Loucy (cell line): Measurements from ENCODE around the gene TM2D1.

Experiments
- EZH2phosphoT487 ChIP-seq: fragments of 200-600 bp; IDR thresholded peaks from 2 replicates; pipeline ENCODE4 v1.6.1; 2018; ENCODE audit warnings: antibody characterized with exemption, mild to moderate bottlenecking, moderate library complexity, borderline replicate concordance
- TF ChIP-seq, protein P1 (sequence below): fragments of 200-600 bp; sonication (generic); conservative IDR thresholded peaks from 2 replicates; pipeline ENCODE4 v1.5.1; 2014; ENCODE audit warnings: mild to moderate bottlenecking, antibody characterized with exemption, low read length

DNA sequence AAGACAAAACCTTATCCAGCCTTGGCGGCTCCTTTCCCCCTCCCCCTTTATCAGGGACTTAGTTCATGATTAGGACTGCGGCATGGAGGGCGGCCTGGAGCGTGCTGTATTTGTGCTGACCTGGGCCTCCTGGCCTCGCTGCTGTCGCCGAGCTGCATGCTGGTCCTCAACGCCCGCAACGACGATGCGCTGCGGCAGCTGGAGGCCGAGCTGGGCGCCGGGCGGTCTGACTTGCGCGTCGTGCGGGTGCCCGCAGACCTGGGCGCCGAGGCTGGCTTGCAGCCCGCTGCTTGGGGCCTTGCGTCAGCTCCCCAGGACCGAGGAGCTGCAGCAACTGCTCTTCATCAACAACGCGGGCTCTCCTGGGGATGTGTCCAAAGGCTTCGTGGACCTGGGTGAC is 70.9 kb downstream of the TM2D1 start:
- TF ChIP-seq, protein P1, sequence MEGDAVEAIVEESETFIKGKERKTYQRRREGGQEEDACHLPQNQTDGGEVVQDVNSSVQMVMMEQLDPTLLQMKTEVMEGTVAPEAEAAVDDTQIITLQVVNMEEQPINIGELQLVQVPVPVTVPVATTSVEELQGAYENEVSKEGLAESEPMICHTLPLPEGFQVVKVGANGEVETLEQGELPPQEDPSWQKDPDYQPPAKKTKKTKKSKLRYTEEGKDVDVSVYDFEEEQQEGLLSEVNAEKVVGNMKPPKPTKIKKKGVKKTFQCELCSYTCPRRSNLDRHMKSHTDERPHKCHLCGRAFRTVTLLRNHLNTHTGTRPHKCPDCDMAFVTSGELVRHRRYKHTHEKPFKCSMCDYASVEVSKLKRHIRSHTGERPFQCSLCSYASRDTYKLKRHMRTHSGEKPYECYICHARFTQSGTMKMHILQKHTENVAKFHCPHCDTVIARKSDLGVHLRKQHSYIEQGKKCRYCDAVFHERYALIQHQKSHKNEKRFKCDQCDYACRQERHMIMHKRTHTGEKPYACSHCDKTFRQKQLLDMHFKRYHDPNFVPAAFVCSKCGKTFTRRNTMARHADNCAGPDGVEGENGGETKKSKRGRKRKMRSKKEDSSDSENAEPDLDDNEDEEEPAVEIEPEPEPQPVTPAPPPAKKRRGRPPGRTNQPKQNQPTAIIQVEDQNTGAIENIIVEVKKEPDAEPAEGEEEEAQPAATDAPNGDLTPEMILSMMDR, result no peak
- no peak for TF ChIP-seq EZH2phosphoT487
